RWPE2 (cell line): Measurements from ENCODE around the gene SPECC1.
"Not testable (repeated sequence)": the region's sequence is repeated elsewhere in the genome, so short reads cannot be mapped to it uniquely, and the experiment has no call there.

Source experiments
- ATAC-seq: fragments of 200-7000 bp; cut with Tn5 transposase; 3 replicates; pipeline ENCODE4 v1.9.1; 2021; ENCODE audit warnings: low read depth
- DNase-seq: peaks from one replicate; pipeline ENCODE4 v3.0.0-alpha.2; 2020; ENCODE audit warnings: low spot score
- H3K27ac ChIP-seq: fragments of 450-650 bp; 2 replicates; pipeline ENCODE4 v1.5.1; 2017; ENCODE audit warnings: mild to moderate bottlenecking; ENCODE audit not compliant: poor library complexity, severe bottlenecking
- H3K27me3 ChIP-seq: fragments of 250-450 bp; sonication (Bioruptor Pico); 2 replicates; pipeline ENCODE4 v1.5.1; 2021; ENCODE audit warnings: mild to moderate bottlenecking, moderate library complexity; ENCODE audit not compliant: insufficient read depth, poor library complexity, severe bottlenecking
- H3K36me3 ChIP-seq: fragments of 250-450 bp; sonication (Bioruptor Pico); 2 replicates; pipeline ENCODE4 v1.5.1; 2020; ENCODE audit warnings: low read depth, mild to moderate bottlenecking, moderate library complexity
- H3K4me1 ChIP-seq: fragments of 250-450 bp; sonication (Bioruptor Pico); 2 replicates; pipeline ENCODE4 v1.5.1; 2021; ENCODE audit warnings: mild to moderate bottlenecking, moderate library complexity; ENCODE audit not compliant: insufficient read depth, poor library complexity, severe bottlenecking
- H3K4me3 ChIP-seq: fragments of 250-450 bp; sonication (Bioruptor Pico); 2 replicates; pipeline ENCODE4 v1.5.1; 2021; ENCODE audit warnings: mild to moderate bottlenecking, moderate library complexity; ENCODE audit not compliant: severe bottlenecking
- H3K9me3 ChIP-seq: fragments of 250-450 bp; sonication (Bioruptor Pico); 2 replicates; pipeline ENCODE4 v1.5.1; 2021; ENCODE audit warnings: mild to moderate bottlenecking, moderate library complexity; ENCODE audit not compliant: severe bottlenecking
- TF ChIP-seq, protein P1 (sequence below): fragments of 450-650 bp; IDR thresholded peaks from one replicate; pipeline ENCODE4 v1.5.1; 2017; ENCODE audit warnings: mild to moderate bottlenecking, moderate library complexity; ENCODE audit not compliant: poor library complexity, severe bottlenecking

SPECC1 gene

DNA sequence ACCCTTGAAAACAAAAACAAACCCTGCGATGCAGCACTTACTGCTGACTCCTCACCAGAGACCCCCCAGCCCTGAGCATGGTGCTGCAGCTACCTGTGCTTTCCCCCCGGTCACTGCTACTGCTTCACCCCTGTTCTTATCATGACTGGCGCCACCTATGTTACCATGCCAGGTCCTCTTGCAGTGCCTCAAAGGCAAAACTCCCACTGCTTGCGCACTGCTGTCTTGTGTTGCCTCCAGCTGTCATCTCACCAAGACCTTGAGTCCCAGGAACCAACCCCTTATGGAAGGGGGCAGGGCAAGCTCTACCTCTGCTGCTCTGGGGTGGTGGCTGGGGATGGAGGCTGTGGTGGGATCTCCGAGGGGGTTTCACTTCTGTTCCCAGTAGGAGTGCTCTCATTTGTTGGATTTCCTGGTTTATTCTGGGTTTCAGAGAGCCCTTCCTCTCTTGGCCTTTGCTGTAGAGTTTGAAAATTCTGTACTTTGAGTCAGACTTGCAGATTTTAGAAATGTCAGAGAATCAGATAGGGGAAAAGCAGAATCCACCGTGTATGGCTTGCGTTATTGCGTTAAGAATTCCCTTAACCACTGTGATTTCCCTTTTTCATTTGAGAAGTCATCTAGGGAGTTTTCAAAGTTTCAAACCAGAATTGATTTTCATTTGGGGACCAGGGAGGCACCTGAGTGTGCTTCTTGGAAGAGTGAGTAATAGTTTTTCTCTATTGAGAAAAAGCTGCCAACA lies 96.6 kb downstream of the SPECC1 start:
- Histone ChIP-seq H3K9me3 (no peaks in the 10 kb centered on the region), H3K27me3 (no peaks in the 10 kb centered on the region), H3K36me3 (no peaks in the 10 kb centered on the region), H3K4me1 (no peaks in the 10 kb centered on the region), H3K4me3 (no peak overlapping the region), H3K27ac (no peak overlapping the region)
- DNase-seq (no peak), ATAC-seq (no peak)
- TF ChIP-seq, protein P1, sequence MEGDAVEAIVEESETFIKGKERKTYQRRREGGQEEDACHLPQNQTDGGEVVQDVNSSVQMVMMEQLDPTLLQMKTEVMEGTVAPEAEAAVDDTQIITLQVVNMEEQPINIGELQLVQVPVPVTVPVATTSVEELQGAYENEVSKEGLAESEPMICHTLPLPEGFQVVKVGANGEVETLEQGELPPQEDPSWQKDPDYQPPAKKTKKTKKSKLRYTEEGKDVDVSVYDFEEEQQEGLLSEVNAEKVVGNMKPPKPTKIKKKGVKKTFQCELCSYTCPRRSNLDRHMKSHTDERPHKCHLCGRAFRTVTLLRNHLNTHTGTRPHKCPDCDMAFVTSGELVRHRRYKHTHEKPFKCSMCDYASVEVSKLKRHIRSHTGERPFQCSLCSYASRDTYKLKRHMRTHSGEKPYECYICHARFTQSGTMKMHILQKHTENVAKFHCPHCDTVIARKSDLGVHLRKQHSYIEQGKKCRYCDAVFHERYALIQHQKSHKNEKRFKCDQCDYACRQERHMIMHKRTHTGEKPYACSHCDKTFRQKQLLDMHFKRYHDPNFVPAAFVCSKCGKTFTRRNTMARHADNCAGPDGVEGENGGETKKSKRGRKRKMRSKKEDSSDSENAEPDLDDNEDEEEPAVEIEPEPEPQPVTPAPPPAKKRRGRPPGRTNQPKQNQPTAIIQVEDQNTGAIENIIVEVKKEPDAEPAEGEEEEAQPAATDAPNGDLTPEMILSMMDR = no peak

DNA sequence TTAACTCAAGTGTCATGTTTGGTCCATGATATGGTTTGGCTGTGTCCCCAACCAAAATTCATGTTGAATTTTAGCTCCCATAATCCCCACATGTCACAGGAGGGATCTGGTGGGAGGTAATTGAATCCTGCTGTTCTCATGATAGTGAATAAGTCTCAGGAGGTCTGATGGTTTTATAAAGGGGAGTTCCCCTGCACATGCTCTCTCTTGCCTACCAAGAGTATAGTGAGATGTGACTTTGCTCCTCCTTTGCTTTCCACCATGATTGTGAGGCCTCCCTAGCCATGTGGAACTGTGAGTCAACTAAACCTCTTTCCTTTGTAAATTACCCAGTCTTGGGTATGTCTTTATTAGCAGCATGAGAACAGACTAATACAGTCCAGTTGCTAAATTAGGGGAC lies 97.3 kb downstream of the SPECC1 start:
- H3K4me3 ChIP-seq, H3K27me3 ChIP-seq, H3K9me3 ChIP-seq, H3K36me3 ChIP-seq, H3K27ac ChIP-seq, H3K4me1 ChIP-seq, DNase-seq, ATAC-seq: not testable (repeated sequence)

DNA sequence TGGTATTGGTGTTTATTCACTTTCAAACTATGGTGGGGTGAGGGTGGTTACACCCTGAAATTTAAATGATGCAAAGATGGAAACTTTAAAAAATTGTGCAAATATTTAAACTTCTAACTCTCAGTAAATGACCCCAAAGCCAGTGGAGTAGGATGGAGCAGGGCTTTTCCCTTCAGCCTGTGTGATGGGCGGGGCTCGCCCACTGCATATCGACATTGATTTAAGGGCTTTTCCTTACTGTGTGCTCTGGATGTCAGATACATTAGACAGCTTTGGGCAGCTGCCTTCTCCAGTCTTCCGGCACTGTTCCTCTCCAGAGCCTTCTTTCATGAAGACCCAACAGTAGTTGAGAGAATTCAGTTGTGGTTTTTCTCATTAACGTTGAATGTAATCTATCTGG lies 99.9 kb downstream of the SPECC1 start:
- Histone ChIP-seq H3K4me1 (no peaks in the 10 kb centered on the region), H3K27me3 (no peaks in the 10 kb centered on the region), H3K9me3 (no peaks in the 10 kb centered on the region), H3K36me3 (no peaks in the 10 kb centered on the region), H3K27ac (no peak overlapping the region), H3K4me3 (no peak overlapping the region)
- TF ChIP-seq, protein P1 = no peak
- ATAC-seq = no peak
- no peak for DNase-seq

DNA sequence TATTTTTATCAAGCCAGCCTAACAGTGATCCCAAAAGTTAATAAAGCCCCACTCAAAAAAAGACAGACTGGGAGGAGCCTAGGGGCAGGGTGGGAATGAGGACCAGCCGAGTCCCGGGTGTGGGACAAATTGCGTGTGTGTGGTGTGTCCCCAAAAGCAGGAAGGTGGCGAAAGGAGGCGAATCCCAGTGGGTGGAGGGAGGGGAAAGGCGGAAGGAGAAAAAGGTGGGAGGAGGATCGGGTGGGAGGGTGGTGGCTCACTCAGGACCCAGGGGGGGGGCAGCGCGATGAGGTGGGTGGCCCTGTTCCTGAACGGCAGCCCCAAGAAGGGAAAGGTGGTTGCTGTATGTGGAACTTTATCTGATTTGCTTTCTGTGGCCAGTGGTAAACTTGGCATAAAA lies 102.4 kb downstream of the SPECC1 start:
- no peaks in the 10 kb centered on the region for H3K9me3 ChIP-seq
- DNase-seq (no peak), ATAC-seq (no peak)
- H3K27me3 ChIP-seq = no peaks in the 10 kb centered on the region
- no peak overlapping the region for H3K27ac ChIP-seq
- H3K4me1 ChIP-seq = no peaks in the 10 kb centered on the region
- H3K4me3 ChIP-seq = no peak overlapping the region
- no peaks in the 10 kb centered on the region for H3K36me3 ChIP-seq
- TF ChIP-seq, protein P1 = no peak

DNA sequence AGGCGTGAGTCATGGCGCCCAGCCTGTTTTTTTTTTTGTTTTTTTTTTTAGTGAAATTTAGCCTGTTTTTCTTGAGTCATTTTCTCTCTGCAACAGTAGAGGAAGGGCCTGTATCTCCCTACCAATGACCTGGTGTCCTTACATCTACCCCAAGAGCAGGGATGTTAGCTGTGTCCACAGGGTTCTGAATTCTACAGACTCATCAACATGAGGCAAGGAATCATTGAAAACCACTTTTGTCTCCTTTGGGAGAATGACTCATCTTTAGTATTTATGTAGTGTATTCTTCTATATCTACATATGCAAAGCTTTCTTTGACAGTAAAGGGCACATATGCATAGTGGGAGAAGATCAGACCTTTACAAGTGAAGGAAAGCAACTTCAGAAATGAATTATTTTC lies 105.3 kb downstream of the SPECC1 start:
- DNase-seq = no peak
- H3K9me3 ChIP-seq = no peaks in the 10 kb centered on the region

More for the DNA sequence above, 105.3 kb downstream of the SPECC1 start:
- no peaks in the 10 kb centered on the region for H3K27me3 ChIP-seq
- no peak overlapping the region for H3K27ac ChIP-seq
- no peaks in the 10 kb centered on the region for H3K36me3 ChIP-seq
- H3K4me1 ChIP-seq = no peaks in the 10 kb centered on the region
- no peak overlapping the region for H3K4me3 ChIP-seq
- TF ChIP-seq, protein P1 = no peak
- ATAC-seq = no peak
